NCI-H1436 (cell line): ENCODE data around the gene DNM1L.

ENCODE experiments used
- DNase-seq: peaks from one replicate; lab custom pipeline; 2025; lab: John Stamatoyannopoulos, UW

The DNM1L gene

GRCh38 chr12:32756476-32757066 is 77.5 kb downstream of the DNM1L start:
- DNase-seq = no peak

GRCh38 chr12:32757157-32757556 is 78.1 kb downstream of the DNM1L start:
- no peak for DNase-seq

- no peak for DNase-seq
Observed at GRCh38 chr12:32761716-32762115, 82.6 kb downstream of the DNM1L start.

GRCh38 chr12:32765906-32766305 is 86.8 kb downstream of the DNM1L start:
- no peak for DNase-seq

DNA sequence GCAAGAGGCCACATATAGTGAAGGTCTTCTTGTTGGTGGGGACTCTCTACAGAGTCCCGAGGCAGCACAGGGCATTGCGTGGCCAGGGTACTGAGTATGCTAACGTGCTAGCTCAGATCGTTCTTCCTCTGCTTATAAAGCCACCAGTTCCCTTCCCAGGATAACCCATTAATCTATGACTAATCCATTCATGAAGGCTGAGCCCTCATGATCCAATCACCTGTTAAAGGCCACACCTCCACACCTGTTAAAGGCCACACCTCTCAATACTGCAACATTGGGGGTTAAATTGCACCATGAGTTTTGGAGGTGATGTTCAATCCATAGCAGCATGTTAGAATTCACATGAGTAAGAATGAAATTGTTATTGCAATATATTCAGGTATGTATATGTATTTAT is 89.4 kb downstream of the DNM1L start:
- DNase-seq = no peak

DNA sequence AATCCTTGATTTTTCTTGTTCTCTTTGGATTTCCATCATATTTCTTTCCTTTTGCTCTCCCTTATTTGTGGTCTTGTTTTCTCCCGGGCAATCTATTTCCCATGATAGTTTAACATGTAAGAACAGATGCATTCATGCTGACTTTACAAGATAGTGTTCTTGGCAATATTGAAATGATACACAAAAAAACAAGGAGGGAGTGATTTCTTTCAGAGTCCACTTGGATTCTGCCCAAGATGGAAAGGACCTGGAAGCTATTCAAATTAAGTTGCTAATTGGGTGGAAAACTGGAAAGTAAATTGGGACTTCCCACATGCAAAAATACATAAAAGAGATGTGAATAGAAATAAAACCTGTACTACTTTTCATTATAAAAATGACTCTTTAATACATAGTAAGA is 91.0 kb downstream of the DNM1L start:
- no peak for DNase-seq

GRCh38 chr12:32773691-32774090 is 94.6 kb downstream of the DNM1L start:
- no peak for DNase-seq

GRCh38 chr12:32776258-32776657 is 97.2 kb downstream of the DNM1L start:
- DNase-seq = no peak

DNA sequence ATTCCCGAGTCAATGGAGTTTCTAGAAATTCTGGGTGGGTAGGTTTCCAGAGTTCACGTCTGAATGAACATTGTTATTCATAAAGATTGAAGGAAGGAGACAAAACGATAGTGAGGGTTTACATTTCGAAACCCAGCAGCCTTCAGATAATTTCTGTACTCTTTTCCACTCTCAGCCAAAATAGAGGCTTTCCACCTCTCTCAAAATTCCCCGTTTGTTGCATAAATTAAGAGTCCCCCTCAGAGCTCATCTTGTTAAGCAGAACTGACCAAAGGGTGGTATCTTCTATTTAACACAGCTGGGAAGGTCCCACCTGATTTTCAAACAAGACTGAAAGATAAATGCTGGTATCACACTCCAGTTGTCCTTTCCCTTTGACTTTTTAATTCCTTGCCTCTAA is 98.1 kb downstream of the DNM1L start:
- no peak for DNase-seq

GRCh38 chr12:32777691-32778175 is 98.6 kb downstream of the DNM1L start:
- no peak for DNase-seq

DNA sequence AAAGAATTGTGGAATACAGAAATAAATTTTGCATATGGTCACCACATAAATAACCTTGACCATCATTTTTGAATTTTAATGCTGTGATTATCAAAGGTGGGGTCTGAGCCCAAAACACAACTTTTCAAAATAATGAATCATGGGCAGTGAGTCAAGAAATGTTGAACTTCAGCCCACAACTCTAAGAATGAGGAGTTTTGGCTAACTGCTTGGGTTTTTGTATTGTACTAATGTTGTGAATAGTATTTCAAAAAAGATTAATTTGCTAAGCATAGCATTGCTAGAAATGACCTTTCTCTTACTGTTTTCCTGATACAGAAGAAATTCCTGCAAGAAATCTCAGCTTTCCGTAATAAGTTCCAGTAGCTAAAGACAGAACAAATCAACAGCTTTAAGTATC is 101.0 kb downstream of the DNM1L start:
- no peak for DNase-seq

- DNase-seq = no peak
Observed at GRCh38 chr12:32783029-32783428, 103.9 kb downstream of the DNM1L start.

GRCh38 chr12:32785557-32785956 is 106.5 kb downstream of the DNM1L start:
- no peak for DNase-seq

DNA sequence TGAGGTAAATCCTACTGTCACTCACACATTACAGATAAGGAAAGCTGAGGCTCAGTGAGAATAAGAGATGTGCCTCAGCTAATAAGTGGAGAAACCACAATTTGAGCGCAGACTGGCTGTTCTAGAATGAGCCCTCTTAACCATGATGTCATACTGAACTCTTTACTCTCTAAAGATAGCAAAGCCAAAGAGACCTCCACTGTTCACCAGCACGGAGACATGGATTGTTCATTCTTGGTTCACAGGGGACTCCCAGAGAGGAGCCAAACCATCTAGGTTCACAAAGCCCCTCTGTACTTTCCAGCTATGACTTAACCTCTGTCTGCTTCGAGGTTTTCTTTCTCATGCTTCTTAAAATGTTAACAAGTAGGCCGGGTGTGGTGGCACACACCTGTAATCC is 109.3 kb downstream of the DNM1L start:
- no peak for DNase-seq

- DNase-seq = no peak
Observed at GRCh38 chr12:32789446-32789845, 110.3 kb downstream of the DNM1L start.

DNA sequence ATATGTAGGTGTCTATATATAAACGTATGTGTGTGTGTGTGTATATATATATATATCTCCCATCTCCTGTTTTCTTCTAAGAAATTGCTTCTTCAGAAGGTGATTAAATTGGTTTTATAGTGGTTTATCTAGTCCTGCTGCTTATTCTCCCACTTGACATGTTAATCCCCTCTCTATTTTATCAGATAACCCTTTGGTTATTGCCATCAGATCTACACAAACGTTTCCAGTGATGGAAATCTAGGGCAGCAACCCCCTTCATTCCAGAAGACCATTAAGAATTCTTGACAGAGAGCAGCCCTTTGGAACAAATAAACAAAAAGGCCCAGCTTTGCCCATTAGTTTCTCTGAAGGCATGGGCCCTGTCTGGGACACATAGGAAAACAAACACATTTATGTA is 110.8 kb downstream of the DNM1L start:
- no peak for DNase-seq

GRCh38 chr12:32794281-32794680 is 115.2 kb downstream of the DNM1L start:
- no peak for DNase-seq
